OCI-LY1 (cell line): ENCODE measurements around the gene C11orf98.
A peak's percentile ranks its signal among the peaks of the same experiment; 100 is the strongest.

Source experiments
- H2AFZ ChIP-seq: fragments of 200-600 bp; sonication (generic), shearing (Covaris generic); 2 replicates; pipeline ENCODE4 v1.6.0; 2014; ENCODE audit warnings: antibody characterized with exemption, mild to moderate bottlenecking, low read length
- H3F3A ChIP-seq: fragments of 200-600 bp; sonication (generic), shearing (Covaris generic); 2 replicates; pipeline ENCODE4 v1.6.0; 2014; ENCODE audit warnings: mild to moderate bottlenecking, antibody characterized with exemption, low read length, moderate library complexity; ENCODE audit not compliant: insufficient read depth
- H3K27ac ChIP-seq: fragments of 200-600 bp; sonication (generic); 2 replicates; pipeline ENCODE4 v1.5.1; 2014; ENCODE audit warnings: low read length, mixed run types, mild to moderate bottlenecking, low read depth; ENCODE audit not compliant: poor library complexity, severe bottlenecking
- H3K27me3 ChIP-seq: fragments of 200-600 bp; sonication (generic); 2 replicates; pipeline ENCODE4 v1.6.0; 2014; ENCODE audit warnings: antibody characterized with exemption, mild to moderate bottlenecking, low read length, moderate library complexity; ENCODE audit not compliant: insufficient read depth
- H3K36me3 ChIP-seq: fragments of 200-600 bp; sonication (generic); 2 replicates; pipeline ENCODE4 v1.6.1; 2014; ENCODE audit warnings: mild to moderate bottlenecking, antibody characterized with exemption, low read length, moderate library complexity, mixed read lengths; ENCODE audit not compliant: insufficient read depth
- H3K4me1 ChIP-seq: fragments of 200-600 bp; sonication (generic); 2 replicates; pipeline ENCODE4 v1.5.1; 2014; ENCODE audit warnings: mild to moderate bottlenecking, low read length, moderate library complexity; ENCODE audit not compliant: insufficient read depth, severe bottlenecking
- H3K4me2 ChIP-seq: fragments of 200-600 bp; sonication (generic), shearing (Covaris generic); 2 replicates; pipeline ENCODE4 v1.6.1; 2014; ENCODE audit warnings: low read length
- H3K4me3 ChIP-seq: fragments of 200-600 bp; sonication (generic); 2 replicates; pipeline ENCODE4 v1.5.1; 2014; ENCODE audit warnings: low read length, low read depth, mild to moderate bottlenecking, mixed read lengths; ENCODE audit not compliant: poor library complexity, severe bottlenecking
- H3K79me2 ChIP-seq: fragments of 200-600 bp; shearing (Covaris generic); 2 replicates; pipeline ENCODE4 v1.6.1; 2016; ENCODE audit warnings: mixed run types, low read length, mixed read lengths; ENCODE audit not compliant: insufficient read depth
- H3K9ac ChIP-seq: fragments of 200-600 bp; sonication (generic), shearing (Covaris generic); 2 replicates; pipeline ENCODE4 v1.6.1; 2014; ENCODE audit warnings: mild to moderate bottlenecking, low read length, mixed read lengths
- H3K9me2 ChIP-seq: fragments of 200-600 bp; sonication (generic), shearing (Covaris generic); 2 replicates; pipeline ENCODE4 v1.6.1; 2014; ENCODE audit warnings: low read depth, mild to moderate bottlenecking, low read length, mixed read lengths
- H3K9me3 ChIP-seq: fragments of 200-600 bp; shearing (Covaris generic); 2 replicates; pipeline ENCODE4 v1.6.1; 2014; ENCODE audit warnings: low read length, mixed read lengths
- H4K20me1 ChIP-seq: fragments of 200-600 bp; sonication (generic), shearing (Covaris generic); 2 replicates; pipeline ENCODE4 v1.6.0; 2016; ENCODE audit warnings: mild to moderate bottlenecking, low read length; ENCODE audit not compliant: insufficient read depth
- CTCF ChIP-seq: fragments of 200-600 bp; sonication (generic), shearing (Covaris generic); IDR thresholded peaks from 2 replicates; pipeline ENCODE4 v1.5.1; 2017; ENCODE audit warnings: mild to moderate bottlenecking, antibody characterized with exemption, low read length, moderate library complexity, mixed read lengths
- EZH2 ChIP-seq: fragments of 200-600 bp; sonication (generic), shearing (Covaris generic); IDR thresholded peaks from 2 replicates; pipeline ENCODE4 v1.8.0; 2017; ENCODE audit warnings: borderline replicate concordance, mixed run types, mild to moderate bottlenecking, antibody characterized with exemption, low read length, moderate library complexity, mixed read lengths

Gene C11orf98

DNA sequence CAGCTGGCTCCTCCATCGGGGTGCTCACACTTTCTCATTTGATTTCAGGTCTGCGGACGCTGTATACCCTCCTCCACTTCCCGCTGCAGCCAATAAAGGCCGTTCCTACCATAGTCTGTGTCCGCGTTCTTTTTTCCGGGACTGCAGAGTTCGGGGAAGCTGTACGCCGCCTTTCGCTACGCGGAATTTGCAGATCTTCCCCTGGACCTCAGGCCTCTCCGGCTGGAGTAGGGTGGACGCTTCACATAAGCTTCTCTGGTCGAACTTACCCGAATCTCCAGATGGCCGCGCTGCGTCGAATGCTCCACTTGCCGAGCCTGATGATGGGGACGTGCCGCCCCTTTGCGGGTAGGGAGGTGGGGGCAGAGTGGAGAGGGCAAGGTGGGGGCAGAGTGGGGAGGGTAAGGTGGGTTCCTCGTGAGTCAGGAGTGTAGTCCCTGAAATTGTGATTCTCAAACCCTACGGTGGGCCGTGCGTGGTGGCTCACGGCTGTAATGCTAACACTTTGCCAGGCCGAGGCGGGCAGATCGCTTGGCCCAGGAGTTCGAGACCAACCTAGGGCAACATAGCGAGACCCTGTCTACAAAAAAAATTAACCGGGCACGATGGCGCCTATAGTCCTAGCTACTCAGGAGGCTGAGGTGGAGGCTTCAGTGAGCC is 719 bp upstream of the C11orf98 start:
- H2AFZ ChIP-seq: no peak overlapping the region
- H3K4me1 ChIP-seq: peaks cover 49% of the 10 kb centered on the region
- peak overlapping the region; percentile 94 for H3K4me2 ChIP-seq
- no peaks in the 10 kb centered on the region for H4K20me1 ChIP-seq
- H3K4me3 ChIP-seq: peak overlapping the region; percentile 94
- no peaks in the 10 kb centered on the region for H3K27me3 ChIP-seq
- no peaks in the 10 kb centered on the region for H3K9me2 ChIP-seq
- H3K9me3 ChIP-seq: no peaks in the 10 kb centered on the region
- peaks cover 48% of the 10 kb centered on the region for H3K36me3 ChIP-seq
- peak overlapping the region; percentile 93 for H3K27ac ChIP-seq
- H3F3A ChIP-seq: no peaks in the 10 kb centered on the region
- peaks cover 11% of the 10 kb centered on the region; the same call in 1 of the 2 replicates for H3K79me2 ChIP-seq
- no peak for TF ChIP-seq CTCF
- no peak for TF ChIP-seq EZH2
- H3K9ac ChIP-seq: peak overlapping the region; percentile 99

GRCh38 chr11:62664405-62665074 is 470 bp downstream of the C11orf98 start:
- Histone ChIP-seq H3F3A (no peaks in the 10 kb centered on the region), H3K27ac (peak overlapping the region; percentile 93), H3K9ac (peak overlapping the region; percentile 99), H3K9me3 (no peaks in the 10 kb centered on the region), H3K4me2 (peak overlapping the region; percentile 94), H3K4me1 (peaks cover 37% of the 10 kb centered on the region), H3K27me3 (no peaks in the 10 kb centered on the region), H2AFZ (no peak overlapping the region), H4K20me1 (no peaks in the 10 kb centered on the region), H3K36me3 (peaks cover 56% of the 10 kb centered on the region), H3K4me3 (peak overlapping the region; percentile 94), H3K9me2 (no peaks in the 10 kb centered on the region), H3K79me2 (peaks cover 11% of the 10 kb centered on the region; the same call in 1 of the 2 replicates)
- TF ChIP-seq CTCF (no peak), EZH2 (no peak)

DNA sequence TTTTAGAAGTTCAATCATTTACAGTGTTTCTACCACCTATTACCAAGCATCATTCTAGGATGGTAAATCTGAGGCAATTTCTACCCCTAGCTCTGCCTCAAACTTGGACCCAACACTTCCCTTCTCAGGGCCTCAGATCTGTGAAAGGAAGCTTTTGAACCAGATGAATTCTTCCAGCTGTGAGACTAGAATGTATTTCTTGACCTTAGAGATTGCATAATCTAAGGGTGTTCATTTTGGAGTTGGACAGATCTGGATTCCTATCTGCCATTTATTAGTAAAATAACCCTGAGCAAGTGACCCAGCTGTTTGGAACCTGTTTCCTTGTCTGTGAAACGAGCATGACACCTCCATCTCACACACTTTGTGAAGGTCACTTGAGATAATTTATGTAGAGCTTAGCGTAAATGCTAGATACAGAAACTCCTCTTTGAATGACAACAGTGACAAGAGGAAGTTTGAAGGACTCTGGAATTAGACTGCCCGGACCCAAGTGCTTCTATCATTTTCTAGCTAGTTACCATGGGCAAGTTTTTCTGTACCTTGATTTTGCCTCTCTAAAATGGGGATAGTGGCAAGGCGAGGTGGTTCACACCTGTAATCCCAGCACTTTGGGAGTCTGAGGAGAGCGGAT is 8.1 kb downstream of the C11orf98 start:
- Histone ChIP-seq H2AFZ (no peak overlapping the region), H3K27me3 (no peaks in the 10 kb centered on the region), H3K9me2 (no peaks in the 10 kb centered on the region), H3K9me3 (no peaks in the 10 kb centered on the region), H3K27ac (peak overlapping the region; percentile 40), H4K20me1 (no peaks in the 10 kb centered on the region), H3F3A (no peaks in the 10 kb centered on the region), H3K9ac (no peak overlapping the region), H3K79me2 (peaks cover 11% of the 10 kb centered on the region), H3K4me1 (peaks cover 13% of the 10 kb centered on the region), H3K4me3 (no peak overlapping the region), H3K4me2 (no peak overlapping the region), H3K36me3 (peaks cover 13% of the 10 kb centered on the region; the same call in 1 of the 2 replicates)
- TF ChIP-seq CTCF (no peak), EZH2 (no peak)
